Stimulated activated CD4-positive, alpha-beta T cell treated with anti-CD3 and anti-CD28 coated beads, TNF-alpha, amount 100 ng/mL, for 48 hours (primary cell): ENCODE results near the gene CACNB2.

Experiments used
- DNase-seq, 3 donors: peaks; one replicate each; pipeline ENCODE4 v3.0.0-alpha.2; 2020; ENCODE audit warnings: low read depth in 3 of 3

Gene CACNB2

DNA sequence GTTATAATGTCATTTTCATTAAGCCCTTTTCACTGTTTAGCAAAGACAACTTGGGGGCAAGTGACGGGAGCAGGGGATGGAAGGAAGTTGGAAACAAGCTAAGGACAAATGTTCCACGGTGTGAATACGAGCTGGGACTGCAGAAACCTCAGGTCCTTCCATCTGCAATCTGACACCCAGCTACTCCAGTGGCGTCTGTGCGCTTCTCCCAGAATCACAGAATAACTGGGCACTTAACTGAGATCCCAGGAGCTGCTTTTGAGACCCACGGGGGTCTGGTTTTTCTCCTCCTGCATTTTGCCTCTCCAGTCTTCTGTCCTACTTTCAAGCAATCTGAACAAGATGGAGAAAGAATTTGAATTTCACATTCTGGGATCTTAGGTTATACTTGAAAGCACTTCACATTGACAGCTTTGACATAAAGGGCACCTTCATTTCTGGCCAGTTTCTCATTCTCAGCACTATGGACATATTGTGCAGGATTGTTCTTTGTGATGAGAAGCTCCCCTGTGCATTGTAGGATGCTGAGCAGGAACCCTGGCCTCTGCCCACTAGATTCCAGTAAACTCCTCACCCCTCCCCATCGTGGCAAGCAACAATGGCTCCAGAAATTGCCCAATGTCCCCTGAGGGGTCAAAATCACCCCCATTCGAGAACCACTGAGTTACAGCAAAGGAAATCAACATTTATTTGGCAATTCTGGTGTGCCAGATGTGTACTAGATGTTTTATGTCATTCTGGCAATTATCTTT, 194.1 kb downstream of the CACNB2 start:
- DNase-seq, result no peak

DNA sequence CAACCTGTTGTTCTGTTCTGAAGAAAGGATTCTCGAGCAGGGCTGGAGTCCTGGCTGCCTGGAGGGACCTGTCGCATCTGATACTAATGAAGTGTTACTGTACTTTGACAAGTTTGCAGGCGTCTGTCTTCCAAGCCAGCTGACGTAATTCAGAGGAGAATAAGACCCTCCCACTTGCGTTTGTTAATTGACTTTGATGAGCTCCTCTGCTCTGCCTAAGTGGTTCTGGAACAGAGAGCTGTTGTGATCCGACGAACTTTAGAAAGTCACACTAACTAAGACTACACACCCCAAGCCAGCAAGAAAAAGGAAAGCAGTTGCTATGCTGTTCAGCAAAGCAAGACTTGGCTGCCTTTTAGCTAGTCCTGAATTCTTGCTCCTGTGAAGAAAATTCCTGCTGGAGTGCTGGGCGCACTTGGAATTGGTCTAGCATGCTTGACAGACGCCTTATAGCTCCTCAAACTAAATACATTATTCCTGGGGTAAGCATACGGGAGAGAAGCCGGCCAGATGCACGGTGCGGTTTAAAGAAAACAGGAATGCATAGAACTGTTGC, 200.3 kb downstream of the CACNB2 start:
- DNase-seq, result no peak

- DNase-seq, result no peak
Observed at GRCh38 chr10:18341055-18341454, 200.8 kb downstream of the CACNB2 start.

- DNase-seq, result no peak
Observed at GRCh38 chr10:18343573-18343972, 203.3 kb downstream of the CACNB2 start.

DNA sequence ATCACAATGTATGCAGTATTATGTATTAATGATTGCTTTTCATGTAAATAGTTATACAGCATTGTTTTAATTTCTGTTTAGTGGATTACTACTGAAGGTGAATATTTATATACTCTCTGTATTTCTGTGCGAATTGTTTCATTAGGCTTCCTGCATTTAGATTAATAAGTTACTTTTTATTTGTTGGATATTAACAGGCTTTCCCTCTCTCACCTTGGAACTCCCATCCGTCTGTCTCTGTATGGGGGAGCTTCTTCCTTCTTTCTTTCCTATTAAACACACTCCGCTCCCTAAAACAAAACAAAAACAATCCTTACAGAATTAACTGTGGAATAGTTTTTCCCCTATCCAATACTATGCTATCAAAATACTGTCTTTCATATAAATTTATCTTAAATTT, 205.1 kb downstream of the CACNB2 start:
- DNase-seq, result no peak

- no peak for DNase-seq
Observed at GRCh38 chr10:18350340-18350739, 210.1 kb downstream of the CACNB2 start.

GRCh38 chr10:18351421-18351820, 211.2 kb downstream of the CACNB2 start:
- no peak for DNase-seq

- DNase-seq, result no peak
Observed at GRCh38 chr10:18352175-18352574, 212.0 kb downstream of the CACNB2 start.

- no peak for DNase-seq
Observed at GRCh38 chr10:18359812-18360211, 219.6 kb downstream of the CACNB2 start.

DNA sequence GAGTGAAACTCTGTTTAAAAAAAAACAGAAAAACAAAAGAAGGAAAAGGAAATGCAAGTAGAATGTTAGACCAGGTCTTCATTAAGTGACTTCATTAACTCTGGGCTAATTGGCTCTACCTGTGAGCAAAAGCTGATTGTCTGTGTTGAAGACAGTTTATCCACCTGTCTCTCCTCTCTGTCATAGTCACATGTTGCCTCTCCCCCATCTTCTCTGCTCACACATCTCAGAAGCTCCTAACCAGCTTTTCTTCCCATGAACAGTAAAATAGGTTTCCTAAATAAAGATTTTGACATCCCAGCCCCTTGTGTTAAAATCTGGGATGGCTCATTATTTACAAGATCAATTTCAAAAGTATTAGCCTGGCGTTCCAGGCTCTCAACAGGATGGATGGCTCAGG, 222.7 kb downstream of the CACNB2 start:
- no peak for DNase-seq

- DNase-seq, result no peak
Observed at GRCh38 chr10:18364987-18365775, 225.0 kb downstream of the CACNB2 start.

GRCh38 chr10:18367840-18368239, 227.6 kb downstream of the CACNB2 start:
- no peak for DNase-seq

DNA sequence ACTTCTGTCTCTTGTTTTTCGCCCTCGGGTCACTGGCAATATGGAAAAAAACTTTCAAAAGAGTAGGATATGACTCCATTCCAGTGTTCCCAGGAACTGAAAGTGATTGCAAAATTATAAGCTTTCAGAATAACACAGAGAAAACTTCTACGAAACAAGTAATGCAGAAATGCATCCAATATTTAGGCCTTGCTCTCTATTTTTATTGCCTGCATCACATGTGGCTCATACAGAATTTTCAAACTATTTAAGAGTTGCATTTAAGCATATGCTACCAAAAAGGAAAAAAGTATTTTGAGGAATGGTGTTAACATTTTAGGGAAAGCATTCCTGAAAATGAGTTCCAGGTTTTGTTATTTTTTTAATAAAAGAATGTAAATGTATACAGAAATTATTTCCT, 228.0 kb downstream of the CACNB2 start:
- no peak for DNase-seq

DNA sequence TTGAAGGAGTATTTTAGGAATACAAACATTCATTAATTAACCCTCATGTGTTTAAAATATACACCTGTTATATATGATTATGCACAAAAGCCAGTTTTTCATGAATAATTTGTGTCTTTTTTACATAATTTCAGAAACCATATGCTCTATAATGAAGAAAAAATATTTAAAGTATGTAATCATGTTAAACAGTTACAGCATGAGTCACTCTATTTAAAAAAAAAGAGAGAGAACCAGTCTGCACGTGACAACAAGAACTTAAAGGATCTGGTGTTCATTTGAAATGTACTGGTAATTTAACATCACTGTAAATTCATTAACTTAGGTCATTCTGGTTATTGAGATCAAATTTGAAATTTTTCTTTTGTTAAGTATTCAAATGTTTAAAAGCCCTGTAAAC, 228.5 kb downstream of the CACNB2 start:
- DNase-seq, result no peak

DNA sequence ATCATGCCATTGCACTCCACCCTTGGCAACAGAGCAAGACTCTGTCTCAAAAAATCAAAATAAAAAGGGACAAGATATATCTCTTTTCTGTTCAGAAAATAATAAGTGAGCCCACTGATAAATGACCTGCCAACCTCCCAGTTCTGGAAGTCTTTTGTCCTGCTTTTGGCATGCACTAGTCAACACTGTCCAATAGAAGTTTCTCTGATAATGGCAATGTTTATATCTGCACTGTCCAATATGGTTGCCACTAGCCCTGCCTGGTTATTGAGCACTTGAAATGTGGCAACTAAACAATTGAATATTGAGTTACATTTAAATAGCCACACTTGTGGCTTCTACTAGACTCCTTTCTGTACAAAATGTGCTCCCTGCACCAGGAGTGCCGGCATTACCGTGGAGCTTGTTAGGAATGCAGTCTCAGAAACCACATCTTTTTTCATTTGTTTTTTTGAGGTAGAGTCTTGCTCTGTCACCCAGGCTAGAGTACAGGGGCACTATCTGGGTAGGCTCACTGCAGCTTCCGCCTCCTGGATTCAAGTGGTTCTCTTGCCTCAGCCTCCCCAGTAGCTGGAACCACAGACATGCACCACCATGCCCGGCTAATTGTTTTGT, 229.7 kb downstream of the CACNB2 start:
- no peak for DNase-seq

GRCh38 chr10:18376650-18377049, 236.4 kb downstream of the CACNB2 start:
- no peak for DNase-seq

- no peak for DNase-seq
Observed at GRCh38 chr10:18377898-18378297, 237.7 kb downstream of the CACNB2 start.

- no peak for DNase-seq
Observed at GRCh38 chr10:18378766-18379165, 238.5 kb downstream of the CACNB2 start.

DNA sequence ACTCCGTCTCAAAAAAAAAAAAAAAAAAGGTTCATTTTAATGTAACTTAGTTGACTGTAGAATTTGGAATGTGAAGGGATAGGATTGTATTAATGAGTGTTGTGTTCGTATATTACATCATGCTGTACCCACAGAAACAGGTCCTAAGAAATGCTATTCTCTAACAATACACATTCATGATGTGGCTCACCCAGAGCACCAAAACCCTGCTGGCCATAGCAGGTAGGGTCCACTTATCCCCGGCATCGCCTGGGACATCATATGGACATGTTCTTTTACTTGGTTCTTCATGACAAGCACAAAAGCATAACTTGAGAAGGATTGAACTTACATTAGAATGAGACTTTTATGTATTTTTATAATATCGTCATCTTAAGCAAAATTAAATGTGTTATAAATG, 241.5 kb downstream of the CACNB2 start:
- DNase-seq, result no peak

GRCh38 chr10:18397906-18398305, 257.7 kb downstream of the CACNB2 start:
- DNase-seq, result no peak

- no peak for DNase-seq
Observed at GRCh38 chr10:18399158-18399557, 258.9 kb downstream of the CACNB2 start.

DNA sequence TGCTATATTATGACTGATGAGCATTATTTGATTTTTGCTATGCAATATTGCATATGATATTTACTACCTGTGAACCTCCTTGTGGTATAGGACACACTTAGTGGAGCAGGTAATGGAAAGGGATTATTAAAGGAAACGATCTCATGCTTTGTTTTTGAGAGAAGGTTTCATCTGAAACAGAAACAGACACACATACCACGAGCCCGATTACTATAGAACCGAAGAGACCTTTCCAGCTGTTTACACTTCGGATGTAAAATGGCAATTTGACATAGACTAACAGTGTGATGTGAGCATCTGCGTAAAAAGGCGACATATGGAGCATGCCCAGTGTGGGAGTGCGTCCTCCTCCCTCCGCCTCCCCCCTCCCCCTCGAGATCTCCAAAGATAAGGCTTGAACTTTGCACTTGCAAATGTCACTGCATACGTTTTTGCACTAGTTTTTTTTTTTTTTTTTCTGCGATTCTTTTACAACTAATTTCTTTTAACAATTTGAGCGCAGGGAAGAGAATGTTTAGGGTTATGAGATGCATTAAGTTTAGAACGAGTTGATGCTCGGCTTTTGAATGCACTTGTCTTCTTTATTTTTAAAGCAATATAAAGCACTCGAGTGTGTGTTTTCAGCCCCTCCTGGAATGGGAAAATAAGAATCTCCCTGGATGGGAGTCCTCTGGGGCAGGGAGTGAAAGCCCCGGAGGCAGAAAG, 260.1 kb downstream of the CACNB2 start:
- DNase-seq, result no peak
